ENCODE results near the gene SLC1A7.

The SLC1A7 gene

GRCh38 chr1:53116307-53116810, 26.1 kb downstream of the SLC1A7 start:
- no peak for DNase-seq (ENCODE audit: low read depth in 3 of 3)

- no peak for DNase-seq (ENCODE audit: low read depth in 3 of 3)
Observed at GRCh38 chr1:53115403-53116306, 26.8 kb downstream of the SLC1A7 start.

- DNase-seq (ENCODE audit: low read depth in 3 of 3), result no peak
Observed at GRCh38 chr1:53114581-53115400, 27.6 kb downstream of the SLC1A7 start.

- no peak for DNase-seq (ENCODE audit: low read depth in 3 of 3)
Observed at GRCh38 chr1:53114090-53114489, 28.3 kb downstream of the SLC1A7 start.

GRCh38 chr1:53112861-53113260, 29.6 kb downstream of the SLC1A7 start:
- DNase-seq (ENCODE audit: low read depth in 3 of 3), result no peak

- DNase-seq (ENCODE audit: low read depth in 3 of 3), result no peak
Observed at GRCh38 chr1:53112271-53112774, 30.1 kb downstream of the SLC1A7 start.

GRCh38 chr1:53111693-53112092, 30.7 kb downstream of the SLC1A7 start:
- no peak for DNase-seq (ENCODE audit: low read depth in 3 of 3)

- DNase-seq (ENCODE audit: low read depth in 3 of 3), result no peak
Observed at GRCh38 chr1:53111073-53111556, 31.3 kb downstream of the SLC1A7 start.

GRCh38 chr1:53110370-53111072, 31.9 kb downstream of the SLC1A7 start:
- peak; percentile 11 to 52 (median 12) for DNase-seq (ENCODE audit: low read depth in 3 of 3)

GRCh38 chr1:53108646-53109580, 33.5 kb downstream of the SLC1A7 start:
- DNase-seq (ENCODE audit: low read depth in 3 of 3), result no peak

GRCh38 chr1:53107570-53108322, 34.7 kb downstream of the SLC1A7 start:
- no peak for DNase-seq (ENCODE audit: low read depth in 3 of 3)

GRCh38 chr1:53107090-53107489, 35.3 kb downstream of the SLC1A7 start:
- DNase-seq (ENCODE audit: low read depth in 3 of 3), result no peak

GRCh38 chr1:53104289-53104913, 38.0 kb downstream of the SLC1A7 start:
- no peak for DNase-seq (ENCODE audit: low read depth in 3 of 3)

GRCh38 chr1:53094533-53094919, 47.9 kb downstream of the SLC1A7 start:
- DNase-seq (ENCODE audit: low read depth in 3 of 3), result no peak

GRCh38 chr1:53093778-53094532, 48.5 kb downstream of the SLC1A7 start:
- DNase-seq (ENCODE audit: low read depth in 3 of 3), result no peak

- no peak for DNase-seq (ENCODE audit: low read depth in 3 of 3)
Observed at GRCh38 chr1:53093451-53093754, 49.0 kb downstream of the SLC1A7 start.

- no peak for DNase-seq (ENCODE audit: low read depth in 3 of 3)
Observed at GRCh38 chr1:53092659-53093450, 49.6 kb downstream of the SLC1A7 start.

Data from stimulated activated CD4-positive, alpha-beta T cell treated with anti-CD3 and anti-CD28 coated beads, TNF-alpha, amount 100 ng/mL, for 48 hours (primary cell).